ENCODE results near the gene CFAP97D2.

The CFAP97D2 gene

DNA sequence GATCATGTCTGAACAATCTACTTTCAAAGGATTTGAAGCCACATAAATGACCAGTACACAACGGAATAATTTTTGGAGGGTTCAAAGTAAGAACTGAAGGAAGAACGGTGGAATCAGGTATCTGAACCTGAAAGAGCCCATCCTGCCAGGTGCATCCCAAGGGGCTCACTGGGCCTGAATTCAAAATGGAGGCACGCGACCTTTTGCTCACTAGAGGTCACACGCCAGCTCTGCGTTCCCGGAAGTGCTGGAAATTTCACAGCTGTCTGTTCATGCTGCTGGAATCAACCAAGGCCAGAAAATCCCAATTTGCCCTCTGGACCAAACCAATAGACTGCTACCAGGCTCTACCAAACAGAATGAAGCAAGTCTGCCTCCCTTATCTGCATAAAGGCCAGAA is 42.5 kb upstream of the CFAP97D2 start:
- no peak for DNase-seq
- TF ChIP-seq, protein P1, sequence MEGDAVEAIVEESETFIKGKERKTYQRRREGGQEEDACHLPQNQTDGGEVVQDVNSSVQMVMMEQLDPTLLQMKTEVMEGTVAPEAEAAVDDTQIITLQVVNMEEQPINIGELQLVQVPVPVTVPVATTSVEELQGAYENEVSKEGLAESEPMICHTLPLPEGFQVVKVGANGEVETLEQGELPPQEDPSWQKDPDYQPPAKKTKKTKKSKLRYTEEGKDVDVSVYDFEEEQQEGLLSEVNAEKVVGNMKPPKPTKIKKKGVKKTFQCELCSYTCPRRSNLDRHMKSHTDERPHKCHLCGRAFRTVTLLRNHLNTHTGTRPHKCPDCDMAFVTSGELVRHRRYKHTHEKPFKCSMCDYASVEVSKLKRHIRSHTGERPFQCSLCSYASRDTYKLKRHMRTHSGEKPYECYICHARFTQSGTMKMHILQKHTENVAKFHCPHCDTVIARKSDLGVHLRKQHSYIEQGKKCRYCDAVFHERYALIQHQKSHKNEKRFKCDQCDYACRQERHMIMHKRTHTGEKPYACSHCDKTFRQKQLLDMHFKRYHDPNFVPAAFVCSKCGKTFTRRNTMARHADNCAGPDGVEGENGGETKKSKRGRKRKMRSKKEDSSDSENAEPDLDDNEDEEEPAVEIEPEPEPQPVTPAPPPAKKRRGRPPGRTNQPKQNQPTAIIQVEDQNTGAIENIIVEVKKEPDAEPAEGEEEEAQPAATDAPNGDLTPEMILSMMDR (IDR thresholded peaks at IDR 0.05), result no peak
- Histone ChIP-seq H3K4me3 (no peak overlapping the region), H3K4me1 (peaks cover 0 to 14% (median 8%) of the 10 kb centered on the region in 4 donors), H3K9me3 (no peaks in the 10 kb centered on the region), H3K27me3 (no peaks in the 10 kb centered on the region), H3K27ac (no peak overlapping the region), H3K36me3 (no peaks in the 10 kb centered on the region)
- intact Hi-C loops (cut with DNase I; ENCODE audit: low total_unique reads), result no loop called here

GRCh38 chr13:114140131-114140905 is 38.7 kb upstream of the CFAP97D2 start:
- Histone ChIP-seq H3K36me3 (no peaks in the 10 kb centered on the region), H3K27ac (no peak overlapping the region), H3K4me3 (no peak overlapping the region), H3K9me3 (no peaks in the 10 kb centered on the region), H3K27me3 (no peaks in the 10 kb centered on the region), H3K4me1 (peaks cover 0 to 7% (median 2%) of the 10 kb centered on the region in 4 donors)
- TF ChIP-seq, protein P1 (IDR thresholded peaks at IDR 0.05), result no peak
- DNase-seq, result peak in 1 of 2 donors; percentile 59
- intact Hi-C loops (cut with DNase I; ENCODE audit: low total_unique reads), result no loop called here

DNA sequence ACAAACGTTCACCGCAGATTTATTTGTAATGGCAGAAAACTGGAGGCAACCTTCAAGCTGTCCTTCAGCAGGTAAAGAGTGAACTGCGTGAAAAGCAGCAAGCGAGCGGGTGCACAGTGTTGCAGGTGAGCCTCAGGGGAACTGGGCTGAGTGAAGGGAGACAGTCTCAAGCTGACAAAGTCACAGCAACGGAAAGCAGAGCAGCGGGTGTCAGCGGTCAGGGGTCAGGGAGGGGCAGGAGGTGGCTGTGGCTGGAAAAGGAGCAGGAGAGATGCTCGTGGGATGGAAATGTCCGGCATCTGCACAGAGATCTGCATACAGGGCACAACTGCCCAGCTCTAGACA is 38.2 kb upstream of the CFAP97D2 start:
- peak in 1 of 2 donors; percentile 44 for DNase-seq
- no peaks in the 10 kb centered on the region for H3K9me3 ChIP-seq
- H3K36me3 ChIP-seq, result no peaks in the 10 kb centered on the region
- no peaks in the 10 kb centered on the region for H3K27me3 ChIP-seq
- TF ChIP-seq, protein P1 (IDR thresholded peaks at IDR 0.05), result no peak
- peaks cover 0 to 7% (median 2%) of the 10 kb centered on the region in 4 donors for H3K4me1 ChIP-seq
- H3K4me3 ChIP-seq, result no peak overlapping the region
- intact Hi-C loops (cut with DNase I; ENCODE audit: low total_unique reads), result no loop called here
- no peak overlapping the region for H3K27ac ChIP-seq

- no peak overlapping the region for H3K27ac ChIP-seq
- no peak overlapping the region for H3K4me3 ChIP-seq
- H3K9me3 ChIP-seq, result no peaks in the 10 kb centered on the region
- intact Hi-C loops (cut with DNase I; ENCODE audit: low total_unique reads), result no loop called here
- no peaks in the 10 kb centered on the region for H3K27me3 ChIP-seq
- DNase-seq, result peak in 1 of 2 donors; percentile 41
- TF ChIP-seq, protein P1 (IDR thresholded peaks at IDR 0.05), result no peak
- no peaks in the 10 kb centered on the region for H3K36me3 ChIP-seq
- H3K4me1 ChIP-seq, result peaks cover 0 to 7% (median 2%) of the 10 kb centered on the region in 4 donors
Measured at GRCh38 chr13:114141261-114141996, 37.6 kb upstream of the CFAP97D2 start.

GRCh38 chr13:114142137-114142550 is 36.9 kb upstream of the CFAP97D2 start:
- peak in 1 of 2 donors; percentile 28 for DNase-seq
- Histone ChIP-seq H3K4me3 (no peak overlapping the region), H3K36me3 (no peaks in the 10 kb centered on the region), H3K4me1 (peaks cover 0 to 7% (median 2%) of the 10 kb centered on the region in 4 donors), H3K9me3 (no peaks in the 10 kb centered on the region), H3K27me3 (no peaks in the 10 kb centered on the region), H3K27ac (no peak overlapping the region)
- intact Hi-C loops (cut with DNase I; ENCODE audit: low total_unique reads), result no loop called here
- TF ChIP-seq, protein P1 (IDR thresholded peaks at IDR 0.05), result no peak

Data from tibial artery (tissue), 4 donors.